ENCODE data around the gene IPO8.

DNA sequence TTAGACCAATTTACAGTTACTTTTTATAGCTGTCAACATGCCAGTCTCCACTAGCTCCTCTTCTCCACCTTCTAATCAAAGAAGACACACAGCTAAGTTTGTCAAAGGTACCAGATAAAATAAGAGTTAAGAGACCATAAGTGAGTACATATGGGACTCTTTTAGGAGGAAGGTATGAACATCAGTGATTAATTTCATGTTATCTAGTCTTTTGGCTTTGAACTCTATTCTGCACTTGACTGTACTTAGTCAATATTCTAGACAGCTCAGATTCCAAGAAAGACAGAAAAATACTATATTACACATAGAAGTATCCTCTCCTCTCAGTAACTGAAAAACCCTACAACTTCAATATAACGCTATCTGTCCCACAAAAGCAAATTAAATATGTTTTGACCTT is 31.0 kb upstream of the IPO8 start:
- TF ChIP-seq, protein P1, sequence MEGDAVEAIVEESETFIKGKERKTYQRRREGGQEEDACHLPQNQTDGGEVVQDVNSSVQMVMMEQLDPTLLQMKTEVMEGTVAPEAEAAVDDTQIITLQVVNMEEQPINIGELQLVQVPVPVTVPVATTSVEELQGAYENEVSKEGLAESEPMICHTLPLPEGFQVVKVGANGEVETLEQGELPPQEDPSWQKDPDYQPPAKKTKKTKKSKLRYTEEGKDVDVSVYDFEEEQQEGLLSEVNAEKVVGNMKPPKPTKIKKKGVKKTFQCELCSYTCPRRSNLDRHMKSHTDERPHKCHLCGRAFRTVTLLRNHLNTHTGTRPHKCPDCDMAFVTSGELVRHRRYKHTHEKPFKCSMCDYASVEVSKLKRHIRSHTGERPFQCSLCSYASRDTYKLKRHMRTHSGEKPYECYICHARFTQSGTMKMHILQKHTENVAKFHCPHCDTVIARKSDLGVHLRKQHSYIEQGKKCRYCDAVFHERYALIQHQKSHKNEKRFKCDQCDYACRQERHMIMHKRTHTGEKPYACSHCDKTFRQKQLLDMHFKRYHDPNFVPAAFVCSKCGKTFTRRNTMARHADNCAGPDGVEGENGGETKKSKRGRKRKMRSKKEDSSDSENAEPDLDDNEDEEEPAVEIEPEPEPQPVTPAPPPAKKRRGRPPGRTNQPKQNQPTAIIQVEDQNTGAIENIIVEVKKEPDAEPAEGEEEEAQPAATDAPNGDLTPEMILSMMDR (IDR thresholded peaks at IDR 0.05) = no peak
- no peak for TF ChIP-seq POLR2A (IDR thresholded peaks at IDR 0.05)
